WTC11 (cell line): ENCODE data around the gene ST8SIA6. TPM values are rescaled to one million over a fixed set of nuclear protein-coding genes. Genes with fewer than 3 reads are reported as not detected.

Source experiments
- ATAC-seq: fragments of 200-7000 bp; cut with Tn5 transposase; 2 replicates; pipeline ENCODE4 v1.10.0; 2021; ENCODE audit warnings: mild to moderate bottlenecking, moderate library complexity
- CTCF ChIA-PET: fragments of 300-600 bp; sonication (Branson Sonifier 250); formaldehyde crosslinking; loops from one replicate; lab custom pipeline; 2021; ENCODE audit warnings: antibody characterized with exemption; lab: Charles Lee
- POLR2A ChIA-PET: fragments of 350-600 bp; sonication (Branson Sonifier 250); formaldehyde crosslinking; loops from one replicate; lab custom pipeline; 2021; ENCODE audit warnings: antibody characterized with exemption; lab: Charles Lee
- DNase-seq: peaks from one replicate; pipeline ENCODE4 v3.0.0; 2021; ENCODE audit warnings: low spot score
- H3K27ac Mint-ChIP-seq: 2 replicates; pipeline ENCODE4 v1.8.0; 2021; ENCODE audit warnings: mixed read lengths
- H3K27me3 Mint-ChIP-seq: 2 replicates; pipeline ENCODE4 v1.8.0; 2021; ENCODE audit warnings: low read depth, mild to moderate bottlenecking, moderate library complexity, mixed read lengths
- H3K36me3 Mint-ChIP-seq: 2 replicates; pipeline ENCODE4 v1.8.0; 2021; ENCODE audit warnings: mixed read lengths
- H3K4me1 Mint-ChIP-seq: 2 replicates; pipeline ENCODE4 v1.8.0; 2022; ENCODE audit warnings: mixed read lengths
- H3K4me3 Mint-ChIP-seq: 2 replicates; pipeline ENCODE4 v1.8.0; 2021; ENCODE audit warnings: mild to moderate bottlenecking, moderate library complexity, mixed read lengths
- H3K9me3 Mint-ChIP-seq: 2 replicates; pipeline ENCODE4 v1.8.0; 2021; ENCODE audit warnings: mixed read lengths
- AR ChIP-seq: fragments of 250-450 bp; sonication (Bioruptor Pico); IDR thresholded peaks from 2 replicates; pipeline ENCODE4 v1.9.0; 2021; ENCODE audit warnings: mild to moderate bottlenecking
- ATF2 ChIP-seq: sonication (generic); formaldehyde crosslinking; IDR thresholded peaks from 2 replicates; pipeline ENCODE4 v1.8.1; 2022; ENCODE audit warnings: low read depth, missing genetic modification reagents, borderline replicate concordance
- CBFB ChIP-seq: sonication (generic); formaldehyde crosslinking; IDR thresholded peaks from 2 replicates; pipeline ENCODE4 v1.8.1; 2022; ENCODE audit warnings: mild to moderate bottlenecking, low read depth, missing genetic modification reagents
- CREM ChIP-seq: sonication (generic); formaldehyde crosslinking; IDR thresholded peaks from 2 replicates; pipeline ENCODE4 v1.8.1; 2022; ENCODE audit warnings: mild to moderate bottlenecking, missing genetic modification reagents, moderate library complexity
- CTCF ChIP-seq: fragments of 200-600 bp; IDR thresholded peaks from 2 replicates; pipeline ENCODE4 v1.8.0; 2022; ENCODE audit warnings: antibody characterized with exemption
- E2F5 ChIP-seq: sonication (generic); formaldehyde crosslinking; IDR thresholded peaks from 2 replicates; pipeline ENCODE4 v1.8.1; 2022; ENCODE audit warnings: mild to moderate bottlenecking, moderate library complexity, missing genetic modification reagents
- EMX1 ChIP-seq: fragments of 250-450 bp; sonication (Bioruptor Pico); IDR thresholded peaks from 2 replicates; pipeline ENCODE4 v1.8.0; 2021; ENCODE audit warnings: mild to moderate bottlenecking
- ESRRA ChIP-seq: sonication (generic); formaldehyde crosslinking; IDR thresholded peaks from 2 replicates; pipeline ENCODE4 v1.8.1; 2022; ENCODE audit warnings: mild to moderate bottlenecking, missing genetic modification reagents, borderline replicate concordance
- ETV6 ChIP-seq: sonication (generic); formaldehyde crosslinking; IDR thresholded peaks from 2 replicates; pipeline ENCODE4 v1.8.1; 2022; ENCODE audit warnings: mild to moderate bottlenecking, missing genetic modification reagents
- GRHL2 ChIP-seq: fragments of 250-450 bp; sonication (Bioruptor Pico); IDR thresholded peaks from 2 replicates; pipeline ENCODE4 v1.8.0; 2022; ENCODE audit warnings: mild to moderate bottlenecking, moderate library complexity; ENCODE audit not compliant: insufficient replicate concordance, severe bottlenecking
- GTF2I ChIP-seq: fragments of 250-450 bp; sonication (Bioruptor Pico); conservative IDR thresholded peaks from 2 replicates; pipeline ENCODE4 v1.4.0; 2021; ENCODE audit warnings: mild to moderate bottlenecking
- HMGA2 ChIP-seq: fragments of 250-450 bp; sonication (Bioruptor Pico); IDR thresholded peaks from 2 replicates; pipeline ENCODE4 v1.4.0; 2021; ENCODE audit warnings: mild to moderate bottlenecking, moderate library complexity
- JAZF1 ChIP-seq: fragments of 250-450 bp; sonication (Bioruptor Pico); IDR thresholded peaks from 2 replicates; pipeline ENCODE4 v1.9.0; 2021; ENCODE audit warnings: moderate library complexity, mild to moderate bottlenecking, inconsistent platforms
- MLX ChIP-seq: sonication (generic); formaldehyde crosslinking; IDR thresholded peaks from 2 replicates; pipeline ENCODE4 v1.8.1; 2023; ENCODE audit warnings: mild to moderate bottlenecking, missing genetic modification reagents, moderate library complexity
- MYBL2 ChIP-seq: sonication (generic); formaldehyde crosslinking; IDR thresholded peaks from 2 replicates; pipeline ENCODE4 v1.8.1; 2023; ENCODE audit warnings: mild to moderate bottlenecking, moderate library complexity, missing genetic modification reagents
- NR2C2 ChIP-seq: sonication (generic); formaldehyde crosslinking; IDR thresholded peaks from 2 replicates; pipeline ENCODE4 v1.8.0; 2022; ENCODE audit warnings: mild to moderate bottlenecking, missing genetic modification reagents
- SP1 ChIP-seq: sonication (generic); formaldehyde crosslinking; conservative IDR thresholded peaks from 2 replicates; pipeline ENCODE4 v1.8.1; 2022; ENCODE audit warnings: missing genetic modification reagents
- TP53 ChIP-seq: sonication (generic); formaldehyde crosslinking; IDR thresholded peaks from 2 replicates; pipeline ENCODE4 v1.8.1; 2023; ENCODE audit warnings: mild to moderate bottlenecking, missing genetic modification reagents
- ZBTB21 ChIP-seq: sonication (generic); formaldehyde crosslinking; IDR thresholded peaks from 2 replicates; pipeline ENCODE4 v1.8.1; 2023; ENCODE audit warnings: mild to moderate bottlenecking, missing genetic modification reagents, borderline replicate concordance
- ZNF219 ChIP-seq: sonication (generic); formaldehyde crosslinking; IDR thresholded peaks from 2 replicates; pipeline ENCODE4 v1.8.0; 2023; ENCODE audit warnings: missing genetic modification reagents, mild to moderate bottlenecking, borderline replicate concordance
- ZNF281 ChIP-seq: sonication (generic); formaldehyde crosslinking; IDR thresholded peaks from 2 replicates; pipeline ENCODE4 v1.8.0; 2023; ENCODE audit warnings: mild to moderate bottlenecking, missing genetic modification reagents
- ZNF396 ChIP-seq: fragments of 250-450 bp; sonication (Bioruptor Pico); IDR thresholded peaks from 2 replicates; pipeline ENCODE4 v1.8.0; 2021; ENCODE audit warnings: mild to moderate bottlenecking, moderate library complexity, borderline replicate concordance
- ZNF416 ChIP-seq: fragments of 250-450 bp; sonication (Bioruptor Pico); IDR thresholded peaks from 2 replicates; pipeline ENCODE4 v1.9.0; 2021; ENCODE audit warnings: mild to moderate bottlenecking, inconsistent platforms
- ZNF423 ChIP-seq: fragments of 250-450 bp; sonication (Bioruptor Pico); IDR thresholded peaks from 2 replicates; pipeline ENCODE4 v2.1.2; 2022; ENCODE audit warnings: mild to moderate bottlenecking, moderate library complexity
- ZSCAN18 ChIP-seq: fragments of 250-450 bp; sonication (Bioruptor Pico); IDR thresholded peaks from 2 replicates; pipeline ENCODE4 v2.1.2; 2022; ENCODE audit warnings: mild to moderate bottlenecking, moderate library complexity
- total RNA-seq: library from RNA; stranded (reverse); gene quantifications from 3 replicates; pipeline ENCODE4 v1.2.3, GENCODE V29; 2021

ST8SIA6 gene
- total RNA-seq, 1 experiment from 2014 or later, result 3.5 TPM

- ATAC-seq (no peak), DNase-seq (no peak)
- Mint-ChIP-seq H3K4me1 (no peaks in the 10 kb centered on the region), H3K27me3 (no peaks in the 10 kb centered on the region), H3K36me3 (peaks cover 15% of the 10 kb centered on the region), H3K4me3 (no peak overlapping the region), H3K9me3 (peaks cover 21% of the 10 kb centered on the region), H3K27ac (no peak overlapping the region)
- TF ChIP-seq CREM (CRISPR knock-in tag), result no peak
- no peak for TF ChIP-seq SP1 (CRISPR knock-in tag)
- TF ChIP-seq NR2C2 (CRISPR knock-in tag), result no peak
- no peak for TF ChIP-seq AR (CRISPR knock-in tag)
- TF ChIP-seq JAZF1 (CRISPR knock-in tag), result no peak
- no peak for TF ChIP-seq ZSCAN18 (CRISPR knock-in tag)
- TF ChIP-seq HMGA2 (CRISPR knock-in tag), result no peak
- TF ChIP-seq ZNF219 (CRISPR knock-in tag), result no peak
- TF ChIP-seq ZNF396 (CRISPR knock-in tag), result no peak
- no peak for TF ChIP-seq CTCF
- no peak for TF ChIP-seq ZNF281
- TF ChIP-seq EMX1 (CRISPR knock-in tag), result no peak
- no peak for TF ChIP-seq ZNF416 (CRISPR knock-in tag)
- POLR2A ChIA-PET, result no interaction called here
- CTCF ChIA-PET, result interaction anchor here (1.0 kb wide), 1 partner anchor 33 kb away, joined by 3 read pairs; no protein-coding TSS in a partner anchor
Observed at GRCh38 chr10:17343118-17343517, 111.3 kb downstream of the ST8SIA6 start.

- no peak overlapping the region for H3K4me3 Mint-ChIP-seq
- ChIA-PET POLR2A (no interaction called here), CTCF (interaction anchor here (0.6 to 2.1 kb wide), 2 partner anchors 36 to 277 kb away, joined by 3 to 7 read pairs; no protein-coding TSS in a partner anchor)
- DNase-seq (no peak), ATAC-seq (no peak)
- no peaks in the 10 kb centered on the region for H3K4me1 Mint-ChIP-seq
- H3K27me3 Mint-ChIP-seq, result no peaks in the 10 kb centered on the region
- peaks cover 15% of the 10 kb centered on the region for H3K36me3 Mint-ChIP-seq
- H3K9me3 Mint-ChIP-seq, result peaks cover 30% of the 10 kb centered on the region
- H3K27ac Mint-ChIP-seq, result no peak overlapping the region
- no peak for TF ChIP-seq GTF2I (CRISPR knock-in tag)
- no peak for TF ChIP-seq TP53 (CRISPR knock-in tag)
- no peak for TF ChIP-seq E2F5 (CRISPR knock-in tag)
- TF ChIP-seq MYBL2 (CRISPR knock-in tag), result no peak
- no peak for TF ChIP-seq ZBTB21
- TF ChIP-seq MLX (CRISPR knock-in tag), result no peak
- TF ChIP-seq ATF2 (CRISPR knock-in tag), result no peak
- no peak for TF ChIP-seq ZNF423 (CRISPR knock-in tag)
- no peak for TF ChIP-seq ETV6 (CRISPR knock-in tag)
- TF ChIP-seq CBFB (CRISPR knock-in tag), result no peak
- no peak for TF ChIP-seq GRHL2 (CRISPR knock-in tag)
- TF ChIP-seq ESRRA (CRISPR knock-in tag), result no peak
Observed at GRCh38 chr10:17340144-17340829, 114.1 kb downstream of the ST8SIA6 start.
